Bone marrow (tissue), 2 donors: ENCODE data around the gene RELT.

Experiments used
- DNase-seq, 2 donors: peaks; one replicate each; lab custom pipeline; 2025; lab: John Stamatoyannopoulos, UW

The RELT gene

GRCh38 chr11:73376160-73376802 lies at the start of gene RELT:
Gene RELT (plus strand): TSS chr11:73376399. CDS start chr11:73389137, 12,738 bp downstream.
- DNase-seq: peak; percentile 83 to 88

- DNase-seq: no peak
Measured at GRCh38 chr11:73326929-73327811, 49.0 kb upstream of the RELT start.

- DNase-seq: no peak
Measured at GRCh38 chr11:73327812-73328364, 48.3 kb upstream of the RELT start.

GRCh38 chr11:73330569-73331093 lies 45.6 kb upstream of the RELT start:
- DNase-seq: no peak

GRCh38 chr11:73331138-73331916 lies 44.9 kb upstream of the RELT start:
- DNase-seq: no peak

- no peak for DNase-seq
Measured at GRCh38 chr11:73333173-73333572, 43.0 kb upstream of the RELT start.

- no peak for DNase-seq
Measured at GRCh38 chr11:73333640-73334383, 42.4 kb upstream of the RELT start.

GRCh38 chr11:73334384-73335203 lies 41.6 kb upstream of the RELT start:
- peak in 1 of 2 donors; percentile 9 for DNase-seq

- DNase-seq: peak; percentile 42 to 78
Measured at GRCh38 chr11:73335204-73335923, 40.8 kb upstream of the RELT start.

GRCh38 chr11:73337846-73338245 lies 38.4 kb upstream of the RELT start:
- DNase-seq: no peak

- no peak for DNase-seq
Measured at GRCh38 chr11:73338279-73338678, 37.9 kb upstream of the RELT start.

- no peak for DNase-seq
Measured at GRCh38 chr11:73340164-73340563, 36.0 kb upstream of the RELT start.

GRCh38 chr11:73342633-73343032 lies 33.6 kb upstream of the RELT start:
- no peak for DNase-seq

- no peak for DNase-seq
Measured at GRCh38 chr11:73343076-73343873, 32.9 kb upstream of the RELT start.

GRCh38 chr11:73344191-73344607 lies 32.0 kb upstream of the RELT start:
- no peak for DNase-seq

GRCh38 chr11:73345481-73346160 lies 30.6 kb upstream of the RELT start:
- no peak for DNase-seq

- no peak for DNase-seq
Measured at GRCh38 chr11:73346186-73346935, 29.8 kb upstream of the RELT start.
